ENCODE results near the gene CACNA1G. TPM values are rescaled to one million over a fixed set of nuclear protein-coding genes. Genes with fewer than 3 reads are reported as not detected.

The CACNA1G gene
- total and polyA plus RNA-seq, 4 donors, result 0.29 to 2.8 TPM; not detected in 2

DNA sequence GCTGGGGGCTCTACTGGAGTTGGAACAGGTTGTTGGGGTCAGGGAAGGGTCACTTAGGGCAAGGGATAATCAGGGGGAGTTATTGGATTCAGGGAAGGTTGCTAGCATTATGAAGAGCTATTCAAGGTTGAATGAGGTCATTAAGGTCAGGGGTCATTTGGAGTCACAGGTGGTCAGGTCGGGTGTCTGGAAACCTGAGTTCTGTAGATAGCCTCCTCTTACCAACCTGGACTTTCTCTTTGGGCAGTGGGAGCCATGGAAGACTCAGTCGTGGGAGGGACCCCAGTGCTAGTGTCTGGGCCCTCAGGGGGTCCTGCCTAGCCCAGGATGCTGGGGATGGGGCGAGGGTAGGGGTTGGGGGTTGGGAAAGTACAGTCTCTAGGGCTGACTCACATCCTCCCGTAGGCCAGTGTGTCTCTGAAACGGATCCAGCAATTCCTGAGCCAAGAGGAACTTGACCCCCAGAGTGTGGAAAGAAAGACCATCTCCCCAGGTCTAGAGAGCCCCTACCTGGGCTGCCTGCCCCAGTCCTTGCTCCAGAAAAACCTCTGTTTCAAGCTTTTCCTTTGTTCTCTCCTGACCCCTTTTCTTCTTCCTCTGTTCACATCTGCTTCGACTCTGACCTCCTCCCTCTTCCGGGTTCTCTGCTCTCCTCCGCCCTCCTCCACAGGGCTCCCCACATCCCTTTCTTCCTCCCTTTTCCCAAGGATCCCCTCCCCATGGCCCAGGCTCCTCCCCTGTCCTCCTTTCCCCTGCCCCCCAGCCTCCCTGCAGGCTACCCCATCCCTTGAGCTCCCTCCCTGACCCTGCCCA is 107.7 kb downstream of the CACNA1G start:
- H3K36me3 ChIP-seq (ENCODE audit: control insufficient read depth in 1 of 2, insufficient read depth in 2 of 2, low read length in 1 of 2), result no peaks in the 10 kb centered on the region
- H3K9me3 ChIP-seq (ENCODE audit: control insufficient read depth, low read length), result no peaks in the 10 kb centered on the region
- intact Hi-C loops (cut with DNase I), result loop anchor here in 1 of 2 donors (5.0 kb wide), 1 partner anchor 36 kb away; the partner anchor contains the start of gene ABCC3
- DNase-seq (peak in 1 of 2 donors; percentile 57), ATAC-seq (ENCODE audit: low FRiP score) (no peak)
- H3K4me1 ChIP-seq (ENCODE audit: control insufficient read depth in 1 of 2, insufficient read depth in 2 of 2, low read length in 2 of 2), result no peaks in the 10 kb centered on the region
- no peaks in the 10 kb centered on the region for H3K27me3 ChIP-seq (ENCODE audit: control insufficient read depth in 1 of 2, insufficient read depth in 2 of 2, low read length in 1 of 2)
- WGBS, 2 donors, result 55% methylated on average over 8 of the region's 8 CpGs
- H3K4me3 ChIP-seq (ENCODE audit: low read length in 2 of 2), result no peak overlapping the region
- no peak overlapping the region for H3K27ac ChIP-seq (ENCODE audit: low read depth in 1 of 2, low read length in 2 of 2)

DNA sequence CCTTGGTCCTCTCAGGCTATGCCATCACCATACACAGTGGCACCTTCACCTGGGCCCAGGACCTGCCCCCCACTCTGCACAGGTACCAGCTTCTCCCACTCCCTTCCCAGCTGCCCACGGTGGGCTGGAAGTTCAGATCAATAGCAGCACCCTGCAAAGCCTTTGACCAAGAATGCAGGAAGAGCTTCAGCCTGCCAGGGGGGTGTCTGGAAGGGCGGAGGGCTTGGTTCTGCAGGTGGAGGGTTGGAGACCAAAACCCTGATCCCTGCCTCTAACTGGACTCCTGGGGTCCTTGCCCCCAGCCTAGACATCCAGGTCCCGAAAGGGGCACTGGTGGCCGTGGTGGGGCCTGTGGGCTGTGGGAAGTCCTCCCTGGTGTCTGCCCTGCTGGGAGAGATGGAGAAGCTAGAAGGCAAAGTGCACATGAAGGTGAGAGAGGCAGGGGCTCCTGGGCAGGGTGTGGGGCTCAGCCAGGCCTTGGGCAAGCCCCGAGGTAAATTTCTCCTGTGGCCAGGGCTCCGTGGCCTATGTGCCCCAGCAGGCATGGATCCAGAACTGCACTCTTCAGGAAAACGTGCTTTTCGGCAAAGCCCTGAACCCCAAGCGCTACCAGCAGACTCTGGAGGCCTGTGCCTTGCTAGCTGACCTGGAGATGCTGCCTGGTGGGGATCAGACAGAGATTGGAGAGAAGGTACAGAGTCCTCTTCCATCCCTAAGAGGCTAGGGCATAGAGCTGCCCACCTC is 108.5 kb downstream of the CACNA1G start:
- intact Hi-C loops (cut with DNase I), result loop anchor here in 1 of 2 donors (5.0 kb wide), 1 partner anchor 37 kb away; the partner anchor contains the start of gene ABCC3
- Histone ChIP-seq H3K27me3 (ENCODE audit: control insufficient read depth in 1 of 2, insufficient read depth in 2 of 2, low read length in 1 of 2) (no peaks in the 10 kb centered on the region), H3K4me1 (ENCODE audit: control insufficient read depth in 1 of 2, insufficient read depth in 2 of 2, low read length in 2 of 2) (no peaks in the 10 kb centered on the region), H3K36me3 (ENCODE audit: control insufficient read depth in 1 of 2, insufficient read depth in 2 of 2, low read length in 1 of 2) (no peaks in the 10 kb centered on the region), H3K4me3 (ENCODE audit: low read length in 2 of 2) (no peak overlapping the region), H3K27ac (ENCODE audit: low read depth in 1 of 2, low read length in 2 of 2) (no peak overlapping the region), H3K9me3 (ENCODE audit: control insufficient read depth, low read length) (no peaks in the 10 kb centered on the region)
- DNase-seq (peak in 1 of 2 donors; percentile 68), ATAC-seq (ENCODE audit: low FRiP score) (no peak)
- WGBS, 2 donors, result 81 to 89% methylated on average over 9 of the region's 9 CpGs

DNA sequence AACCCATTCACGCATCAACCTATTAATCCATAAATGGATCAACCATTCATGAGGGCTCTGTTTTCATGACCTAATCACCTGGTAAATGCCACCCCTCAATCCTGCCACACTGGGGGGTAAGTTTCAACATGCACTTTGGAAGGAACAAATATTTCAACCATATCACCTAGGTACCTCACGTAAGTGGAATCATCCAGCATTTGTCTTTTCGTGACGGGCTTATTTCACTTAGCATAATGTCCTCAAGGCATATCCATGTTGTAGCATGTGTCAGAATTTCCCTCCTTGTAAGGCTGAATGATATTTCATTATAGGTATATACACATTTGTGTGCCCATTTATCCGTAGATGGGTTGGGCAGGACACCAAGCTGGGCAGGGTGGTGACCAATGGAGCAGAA is 111.6 kb downstream of the CACNA1G start:
- Histone ChIP-seq H3K4me3 (ENCODE audit: low read length in 2 of 2) (no peak overlapping the region), H3K27me3 (ENCODE audit: control insufficient read depth in 1 of 2, insufficient read depth in 2 of 2, low read length in 1 of 2) (no peaks in the 10 kb centered on the region), H3K36me3 (ENCODE audit: control insufficient read depth in 1 of 2, insufficient read depth in 2 of 2, low read length in 1 of 2) (no peaks in the 10 kb centered on the region), H3K4me1 (ENCODE audit: control insufficient read depth in 1 of 2, insufficient read depth in 2 of 2, low read length in 2 of 2) (no peaks in the 10 kb centered on the region), H3K27ac (ENCODE audit: low read depth in 1 of 2, low read length in 2 of 2) (no peak overlapping the region), H3K9me3 (ENCODE audit: control insufficient read depth, low read length) (no peaks in the 10 kb centered on the region)
- no peak for ATAC-seq (ENCODE audit: low FRiP score)
- intact Hi-C loops (cut with DNase I), result no loop called here
- WGBS, 2 donors, result 95 to 99% methylated on average over 5 of the region's 5 CpGs
- DNase-seq, result peak in 1 of 2 donors; percentile 13

DNA sequence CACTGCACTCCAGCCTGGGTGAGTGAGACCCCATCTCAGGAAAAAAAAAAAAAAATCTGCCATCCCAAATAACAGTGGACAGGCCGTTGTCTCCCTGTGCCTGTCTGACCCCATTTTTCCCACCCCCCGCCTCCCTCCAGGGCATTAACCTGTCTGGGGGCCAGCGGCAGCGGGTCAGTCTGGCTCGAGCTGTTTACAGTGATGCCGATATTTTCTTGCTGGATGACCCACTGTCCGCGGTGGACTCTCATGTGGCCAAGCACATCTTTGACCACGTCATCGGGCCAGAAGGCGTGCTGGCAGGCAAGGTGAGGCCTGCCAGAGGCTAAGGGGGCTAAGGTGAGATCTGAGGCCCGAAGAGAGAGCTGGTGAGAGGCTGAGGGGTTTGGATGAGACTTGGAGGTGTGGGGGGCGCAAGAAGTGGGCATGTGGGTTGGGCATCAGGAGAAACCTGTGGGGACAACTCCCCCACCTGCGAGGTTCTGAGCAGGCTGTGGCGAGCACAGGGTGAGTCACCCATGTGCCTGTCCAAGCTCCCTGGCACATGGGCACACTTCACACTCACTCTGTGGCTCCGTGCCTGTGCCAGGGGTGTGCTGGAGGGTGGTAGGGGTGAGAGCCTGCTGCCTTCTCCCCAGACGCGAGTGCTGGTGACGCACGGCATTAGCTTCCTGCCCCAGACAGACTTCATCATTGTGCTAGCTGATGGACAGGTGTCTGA is 112.5 kb downstream of the CACNA1G start:
- no peaks in the 10 kb centered on the region for H3K4me1 ChIP-seq (ENCODE audit: control insufficient read depth in 1 of 2, insufficient read depth in 2 of 2, low read length in 2 of 2)
- intact Hi-C loops (cut with DNase I), result no loop called here
- H3K27ac ChIP-seq (ENCODE audit: low read depth in 1 of 2, low read length in 2 of 2), result peak overlapping the region in 1 of 2 donors; percentile 30
- no peaks in the 10 kb centered on the region for H3K9me3 ChIP-seq (ENCODE audit: control insufficient read depth, low read length)
- no peak overlapping the region for H3K4me3 ChIP-seq (ENCODE audit: low read length in 2 of 2)
- ATAC-seq (ENCODE audit: low FRiP score), result peak; percentile 74
- H3K27me3 ChIP-seq (ENCODE audit: control insufficient read depth in 1 of 2, insufficient read depth in 2 of 2, low read length in 1 of 2), result no peaks in the 10 kb centered on the region
- DNase-seq, result peak; percentile 82 to 89
- 57 to 59% methylated on average over 20 of the region's 20 CpGs for WGBS, 2 donors
- H3K36me3 ChIP-seq (ENCODE audit: control insufficient read depth in 1 of 2, insufficient read depth in 2 of 2, low read length in 1 of 2), result no peaks in the 10 kb centered on the region

DNA sequence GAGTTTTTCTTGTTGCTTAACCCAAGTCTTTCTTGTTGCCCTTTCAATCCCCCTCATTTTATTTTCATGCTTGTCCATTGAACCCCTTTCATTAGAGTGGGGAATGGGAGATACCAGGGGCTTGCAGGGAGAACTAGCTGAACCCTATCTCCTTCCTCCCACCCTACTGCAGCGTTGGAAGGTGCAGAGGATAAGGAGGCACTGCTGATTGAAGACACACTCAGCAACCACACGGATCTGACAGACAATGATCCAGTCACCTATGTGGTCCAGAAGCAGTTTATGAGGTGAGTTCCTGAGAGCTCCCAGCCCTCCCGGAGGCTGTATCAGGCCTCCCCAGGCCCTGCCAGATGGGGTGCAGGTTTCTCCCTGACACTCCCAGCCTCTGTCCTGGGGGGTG is 114.7 kb downstream of the CACNA1G start:
- no peak for DNase-seq

DNA sequence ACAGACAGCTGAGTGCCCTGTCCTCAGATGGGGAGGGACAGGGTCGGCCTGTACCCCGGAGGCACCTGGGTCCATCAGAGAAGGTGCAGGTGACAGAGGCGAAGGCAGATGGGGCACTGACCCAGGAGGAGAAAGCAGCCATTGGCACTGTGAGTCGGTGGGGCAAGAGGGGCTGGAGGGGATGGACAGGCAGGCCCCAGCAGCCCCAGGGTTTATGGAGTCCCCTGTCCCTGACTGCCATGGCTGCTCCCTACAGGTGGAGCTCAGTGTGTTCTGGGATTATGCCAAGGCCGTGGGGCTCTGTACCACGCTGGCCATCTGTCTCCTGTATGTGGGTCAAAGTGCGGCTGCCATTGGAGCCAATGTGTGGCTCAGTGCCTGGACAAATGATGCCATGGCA is 115.1 kb downstream of the CACNA1G start:
- 90% methylated on average over 7 of the region's 7 CpGs for WGBS, 2 donors
- no peaks in the 10 kb centered on the region for H3K36me3 ChIP-seq (ENCODE audit: control insufficient read depth in 1 of 2, insufficient read depth in 2 of 2, low read length in 1 of 2)
- intact Hi-C loops (cut with DNase I), result no loop called here

More for the DNA sequence above, 114.7 kb downstream of the CACNA1G start:
- 89 to 95% methylated on average over 3 of the region's 3 CpGs for WGBS, 2 donors
- Histone ChIP-seq H3K36me3 (ENCODE audit: control insufficient read depth in 1 of 2, insufficient read depth in 2 of 2, low read length in 1 of 2) (no peaks in the 10 kb centered on the region), H3K4me1 (ENCODE audit: control insufficient read depth in 1 of 2, insufficient read depth in 2 of 2, low read length in 2 of 2) (no peaks in the 10 kb centered on the region), H3K4me3 (ENCODE audit: low read length in 2 of 2) (no peak overlapping the region), H3K9me3 (ENCODE audit: control insufficient read depth, low read length) (no peaks in the 10 kb centered on the region), H3K27ac (ENCODE audit: low read depth in 1 of 2, low read length in 2 of 2) (no peak overlapping the region), H3K27me3 (ENCODE audit: control insufficient read depth in 1 of 2, insufficient read depth in 2 of 2, low read length in 1 of 2) (no peaks in the 10 kb centered on the region)
- intact Hi-C loops (cut with DNase I), result no loop called here
- ATAC-seq (ENCODE audit: low FRiP score), result no peak

DNA sequence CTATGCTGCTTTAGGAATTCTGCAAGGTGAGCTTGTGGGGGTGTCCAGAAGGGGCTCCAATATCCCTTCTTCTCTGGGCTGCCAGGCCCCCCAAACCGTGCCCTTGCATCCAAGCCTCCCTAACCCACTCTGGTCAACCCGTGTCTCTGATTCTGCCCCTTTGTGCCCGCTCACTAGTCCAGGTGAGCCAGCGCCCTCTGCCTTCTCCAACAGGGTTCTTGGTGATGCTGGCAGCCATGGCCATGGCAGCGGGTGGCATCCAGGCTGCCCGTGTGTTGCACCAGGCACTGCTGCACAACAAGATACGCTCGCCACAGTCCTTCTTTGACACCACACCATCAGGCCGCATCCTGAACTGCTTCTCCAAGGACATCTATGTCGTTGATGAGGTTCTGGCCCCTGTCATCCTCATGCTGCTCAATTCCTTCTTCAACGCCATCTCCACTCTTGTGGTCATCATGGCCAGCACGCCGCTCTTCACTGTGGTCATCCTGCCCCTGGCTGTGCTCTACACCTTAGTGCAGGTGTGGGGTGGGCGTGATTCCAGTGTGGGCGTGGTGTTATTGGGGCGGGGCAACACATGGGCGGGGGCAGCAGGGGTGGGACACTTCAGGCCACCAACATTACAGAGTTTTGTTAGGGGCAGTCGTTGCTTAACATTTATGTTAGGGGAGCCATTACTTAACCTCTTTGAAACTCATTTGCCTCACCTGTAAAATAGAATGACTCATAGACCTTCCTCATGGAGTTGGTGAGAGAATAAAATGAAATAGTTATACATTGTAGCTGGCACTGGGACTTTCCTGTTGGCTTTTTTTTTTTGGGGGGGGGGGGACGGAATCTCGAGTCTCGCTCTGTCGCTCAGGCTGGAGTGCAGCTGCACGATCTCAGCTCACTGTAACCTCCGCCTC is 115.8 kb downstream of the CACNA1G start:
- intact Hi-C loops (cut with DNase I), result no loop called here
- ATAC-seq (ENCODE audit: low FRiP score), result no peak
- no peaks in the 10 kb centered on the region for H3K4me1 ChIP-seq (ENCODE audit: control insufficient read depth in 1 of 2, insufficient read depth in 2 of 2, low read length in 2 of 2)
- no peaks in the 10 kb centered on the region for H3K36me3 ChIP-seq (ENCODE audit: control insufficient read depth in 1 of 2, insufficient read depth in 2 of 2, low read length in 1 of 2)
- no peaks in the 10 kb centered on the region for H3K27me3 ChIP-seq (ENCODE audit: control insufficient read depth in 1 of 2, insufficient read depth in 2 of 2, low read length in 1 of 2)
- no peaks in the 10 kb centered on the region for H3K9me3 ChIP-seq (ENCODE audit: control insufficient read depth, low read length)
- H3K4me3 ChIP-seq (ENCODE audit: low read length in 2 of 2), result no peak overlapping the region
- WGBS, 2 donors, result 93 to 94% methylated on average over 24 of the region's 24 CpGs
- H3K27ac ChIP-seq (ENCODE audit: low read depth in 1 of 2, low read length in 2 of 2), result no peak overlapping the region
- DNase-seq, result no peak

More for the DNA sequence above, 115.1 kb downstream of the CACNA1G start:
- ATAC-seq (ENCODE audit: low FRiP score) (no peak), DNase-seq (no peak)
- Histone ChIP-seq H3K4me1 (ENCODE audit: control insufficient read depth in 1 of 2, insufficient read depth in 2 of 2, low read length in 2 of 2) (no peaks in the 10 kb centered on the region), H3K4me3 (ENCODE audit: low read length in 2 of 2) (no peak overlapping the region), H3K27ac (ENCODE audit: low read depth in 1 of 2, low read length in 2 of 2) (no peak overlapping the region), H3K9me3 (ENCODE audit: control insufficient read depth, low read length) (no peaks in the 10 kb centered on the region), H3K27me3 (ENCODE audit: control insufficient read depth in 1 of 2, insufficient read depth in 2 of 2, low read length in 1 of 2) (no peaks in the 10 kb centered on the region)

All from aorta (tissue), 5 donors.